AG20443 (cell line): ENCODE results near the gene IGF1R.
A peak's percentile ranks its signal among the peaks of the same experiment; 100 is the strongest.

Source experiments
- DNase-seq: peaks from one replicate; pipeline ENCODE4 v3.0.0; 2012; ENCODE audit warnings: low spot score, mixed read lengths

IGF1R gene

GRCh38 chr15:98826658-98827057, 178.3 kb downstream of the IGF1R start:
- DNase-seq, result no peak

GRCh38 chr15:98827217-98827616, 178.9 kb downstream of the IGF1R start:
- DNase-seq, result no peak

GRCh38 chr15:98830034-98830634, 181.8 kb downstream of the IGF1R start:
- DNase-seq, result no peak

GRCh38 chr15:98834976-98835375, 186.6 kb downstream of the IGF1R start:
- no peak for DNase-seq

- no peak for DNase-seq
These were observed 187.5 kb downstream of the IGF1R start for GRCh38 chr15:98835876-98836275.

GRCh38 chr15:98838387-98839259, 190.3 kb downstream of the IGF1R start:
- no peak for DNase-seq

- no peak for DNase-seq
These were observed 191.7 kb downstream of the IGF1R start for GRCh38 chr15:98840053-98840452.

- no peak for DNase-seq
These were observed 193.2 kb downstream of the IGF1R start for GRCh38 chr15:98841419-98841970.

GRCh38 chr15:98842192-98842972, 194.0 kb downstream of the IGF1R start:
- DNase-seq, result no peak

- DNase-seq, result no peak
These were observed 194.6 kb downstream of the IGF1R start for GRCh38 chr15:98842973-98843285.

GRCh38 chr15:98843844-98844243, 195.5 kb downstream of the IGF1R start:
- no peak for DNase-seq

GRCh38 chr15:98844261-98844660, 195.9 kb downstream of the IGF1R start:
- no peak for DNase-seq

GRCh38 chr15:98845138-98845884, 197.0 kb downstream of the IGF1R start:
- no peak for DNase-seq

- peak; percentile 79 for DNase-seq
These were observed 202.7 kb downstream of the IGF1R start for GRCh38 chr15:98850961-98851572.

- peak; percentile 81 for DNase-seq
These were observed 204.8 kb downstream of the IGF1R start for GRCh38 chr15:98853161-98853560.

GRCh38 chr15:98853617-98854420, 205.5 kb downstream of the IGF1R start:
- no peak for DNase-seq

- DNase-seq, result no peak
These were observed 206.2 kb downstream of the IGF1R start for GRCh38 chr15:98854496-98854895.

- no peak for DNase-seq
These were observed 206.9 kb downstream of the IGF1R start for GRCh38 chr15:98855067-98855814.

- no peak for DNase-seq
These were observed 207.6 kb downstream of the IGF1R start for GRCh38 chr15:98855815-98856531.
